UCSD-AML1 (cell line): ENCODE results near the gene TINAGL1.

ENCODE experiments used
- DNase-seq: peaks from one replicate; lab custom pipeline; 2025; ENCODE audit not compliant: unreplicated experiment; lab: John Stamatoyannopoulos, UW

Gene TINAGL1

DNA sequence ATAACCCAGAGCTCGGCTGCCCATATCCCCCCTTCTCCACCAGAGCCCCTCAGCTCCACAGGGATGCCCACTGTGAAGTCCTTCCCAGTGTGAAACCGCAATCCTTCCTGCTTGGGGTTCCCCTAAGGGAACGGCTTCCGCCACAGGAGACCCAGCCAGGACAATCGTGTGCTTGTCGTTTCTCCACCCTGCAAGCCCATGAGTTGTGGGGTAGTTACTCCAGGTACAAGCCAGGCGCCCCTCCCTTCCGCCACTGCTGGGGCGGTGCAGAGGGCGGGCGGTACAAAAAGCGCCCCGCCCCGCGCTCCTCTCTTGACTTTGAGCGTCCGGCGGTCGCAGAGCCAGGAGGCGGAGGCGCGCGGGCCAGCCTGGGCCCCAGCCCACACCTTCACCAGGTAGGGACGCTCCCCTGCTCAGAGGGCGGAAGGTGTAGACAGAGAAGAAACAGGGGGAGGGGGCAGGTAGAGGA is at the start of gene TINAGL1:
TSS of gene TINAGL1 (plus strand) at position 315 of the 469 bp plus-strand sequence. CDS start 634 bp downstream, outside the sequence.
- DNase-seq = no peak

DNA sequence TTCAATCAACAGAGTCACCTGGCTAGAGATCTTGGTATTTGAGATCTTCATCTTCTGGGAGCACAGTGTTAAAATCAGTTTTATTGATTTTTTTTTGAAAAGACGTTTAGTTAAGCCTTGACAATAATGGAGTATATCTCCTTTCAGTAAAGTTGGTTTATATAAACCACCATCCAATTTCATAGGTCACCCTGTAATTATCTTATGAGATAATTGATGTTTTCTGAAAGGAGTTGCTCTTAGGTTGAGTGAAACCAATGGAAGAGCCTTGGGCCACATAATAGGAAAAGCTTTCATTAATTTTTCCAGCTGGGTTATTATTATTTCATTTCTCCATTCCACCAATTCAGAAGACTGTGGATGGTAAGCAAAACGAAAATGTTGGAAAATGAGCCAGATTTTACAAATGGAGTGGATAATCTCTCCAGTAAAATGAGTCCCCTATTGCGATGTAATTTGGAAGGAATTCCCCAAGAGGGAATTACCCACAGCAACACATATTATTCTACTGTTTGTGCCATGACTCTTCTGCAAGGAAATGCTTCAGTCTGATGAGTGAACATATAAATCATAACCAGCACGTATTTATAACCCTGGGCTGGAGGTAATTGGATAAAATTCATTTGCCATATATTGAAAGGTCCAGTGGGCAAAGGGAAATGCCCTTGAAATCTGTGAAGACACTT is 46.2 kb upstream of the TINAGL1 start:
- no peak for DNase-seq

GRCh38 chr1:31531177-31531999 is 44.9 kb upstream of the TINAGL1 start:
- DNase-seq = no peak

- no peak for DNase-seq
Measured at GRCh38 chr1:31532173-31532572, 44.1 kb upstream of the TINAGL1 start.

DNA sequence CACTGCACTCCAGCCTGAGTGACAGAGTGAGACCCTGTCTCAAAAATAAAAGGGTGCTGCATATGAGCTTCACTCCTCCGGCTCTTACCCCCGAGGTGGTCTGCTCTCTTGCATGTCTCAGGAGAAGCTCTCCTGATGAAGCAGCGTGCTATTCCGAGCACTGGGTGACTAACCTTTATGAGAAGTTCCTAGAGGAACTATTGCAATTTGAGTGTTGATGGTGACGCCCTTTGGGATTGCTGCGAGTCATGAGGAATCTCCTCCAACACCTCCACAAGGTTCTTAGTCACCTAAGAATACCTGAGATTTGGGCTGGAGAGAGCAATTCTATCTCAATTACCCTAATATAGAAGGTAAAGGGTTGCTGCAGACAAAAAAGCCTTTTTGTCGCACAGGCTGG is 40.8 kb upstream of the TINAGL1 start:
- no peak for DNase-seq

GRCh38 chr1:31539329-31539728 is 37.0 kb upstream of the TINAGL1 start:
- no peak for DNase-seq

GRCh38 chr1:31541194-31541593 is 35.1 kb upstream of the TINAGL1 start:
- no peak for DNase-seq

- no peak for DNase-seq
Measured at GRCh38 chr1:31545927-31546540, 30.3 kb upstream of the TINAGL1 start.

GRCh38 chr1:31548534-31548906 is 27.8 kb upstream of the TINAGL1 start:
- no peak for DNase-seq

- DNase-seq = peak; percentile 85
Measured at GRCh38 chr1:31548907-31549808, 27.2 kb upstream of the TINAGL1 start.

DNA sequence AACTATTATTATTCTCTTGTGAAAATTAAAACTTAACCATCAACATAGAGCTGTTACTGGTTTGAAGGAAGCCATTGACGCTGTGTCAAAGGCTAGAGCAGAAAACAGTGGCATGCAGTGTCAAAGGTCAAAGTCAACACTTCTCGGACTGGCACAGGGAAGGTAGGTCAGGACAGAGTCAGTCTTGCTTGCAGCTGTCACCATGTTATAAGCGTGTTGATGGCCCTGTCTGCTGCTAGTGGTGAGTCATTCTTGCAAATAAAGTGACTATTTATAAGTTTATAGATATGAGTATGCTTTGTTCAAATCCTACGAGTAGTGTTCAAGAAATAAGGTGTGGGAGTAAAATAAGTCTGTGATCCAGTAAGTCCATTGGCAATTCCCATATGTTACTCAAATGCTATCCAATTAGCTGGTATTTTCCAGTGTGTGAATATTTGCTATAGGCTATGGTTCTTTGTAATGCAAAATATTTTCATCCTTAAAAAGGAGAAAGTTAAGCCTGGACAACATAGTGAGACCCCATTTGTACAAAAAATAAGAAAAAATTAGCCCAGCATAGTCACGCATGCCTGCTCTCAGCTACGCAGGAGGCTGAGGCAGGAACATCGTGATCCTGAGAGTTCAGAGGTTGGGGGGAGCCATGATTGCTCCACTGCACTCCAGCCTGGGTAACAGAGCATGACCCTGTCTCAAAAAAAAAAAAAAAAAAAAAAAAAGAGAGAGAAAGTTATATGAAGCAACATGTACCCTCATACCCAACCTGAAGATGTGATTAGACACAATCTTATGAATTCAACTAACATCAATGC is 26.3 kb upstream of the TINAGL1 start:
- no peak for DNase-seq

DNA sequence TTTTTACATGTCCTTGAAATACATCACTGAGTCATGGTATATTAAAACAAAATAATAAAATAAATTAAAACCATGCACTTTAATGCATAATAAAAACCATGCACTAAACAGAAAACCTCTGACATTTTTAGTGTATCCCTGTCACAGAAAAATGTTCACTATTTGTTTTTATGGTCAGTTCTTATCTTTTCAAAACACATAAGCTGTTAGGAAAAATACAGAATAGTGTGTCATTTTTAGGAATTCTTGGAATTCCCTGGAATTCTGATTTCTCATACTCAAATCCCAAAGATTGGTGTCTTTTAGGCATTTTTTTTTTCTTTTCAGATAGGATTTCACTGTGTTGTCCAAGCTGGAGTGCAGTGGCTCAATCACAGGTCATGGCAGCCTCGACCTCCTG is 25.1 kb upstream of the TINAGL1 start:
- no peak for DNase-seq

DNA sequence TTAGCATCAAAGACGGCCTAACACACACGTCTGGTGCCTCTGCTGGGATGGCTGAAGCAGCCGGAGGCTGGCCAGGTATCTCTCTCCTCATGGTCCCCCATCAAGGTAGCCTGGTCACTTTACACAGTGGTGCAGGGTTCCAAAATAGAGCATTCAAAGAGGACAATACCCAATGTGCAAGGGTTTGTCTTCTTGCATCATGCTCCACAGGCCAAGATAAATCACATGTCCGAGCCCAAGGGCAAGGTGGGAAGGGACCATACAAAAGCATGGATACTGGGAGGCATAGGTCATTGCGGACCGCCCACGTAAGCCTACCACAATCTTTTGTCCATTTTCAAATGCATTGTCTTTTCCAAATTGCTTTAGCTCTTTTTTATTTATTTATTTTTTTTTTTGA is 23.8 kb upstream of the TINAGL1 start:
- no peak for DNase-seq

GRCh38 chr1:31556481-31557006 is 19.8 kb upstream of the TINAGL1 start:
- no peak for DNase-seq

GRCh38 chr1:31559715-31560114 is 16.6 kb upstream of the TINAGL1 start:
- no peak for DNase-seq

- no peak for DNase-seq
Measured at GRCh38 chr1:31560394-31560793, 15.9 kb upstream of the TINAGL1 start.

DNA sequence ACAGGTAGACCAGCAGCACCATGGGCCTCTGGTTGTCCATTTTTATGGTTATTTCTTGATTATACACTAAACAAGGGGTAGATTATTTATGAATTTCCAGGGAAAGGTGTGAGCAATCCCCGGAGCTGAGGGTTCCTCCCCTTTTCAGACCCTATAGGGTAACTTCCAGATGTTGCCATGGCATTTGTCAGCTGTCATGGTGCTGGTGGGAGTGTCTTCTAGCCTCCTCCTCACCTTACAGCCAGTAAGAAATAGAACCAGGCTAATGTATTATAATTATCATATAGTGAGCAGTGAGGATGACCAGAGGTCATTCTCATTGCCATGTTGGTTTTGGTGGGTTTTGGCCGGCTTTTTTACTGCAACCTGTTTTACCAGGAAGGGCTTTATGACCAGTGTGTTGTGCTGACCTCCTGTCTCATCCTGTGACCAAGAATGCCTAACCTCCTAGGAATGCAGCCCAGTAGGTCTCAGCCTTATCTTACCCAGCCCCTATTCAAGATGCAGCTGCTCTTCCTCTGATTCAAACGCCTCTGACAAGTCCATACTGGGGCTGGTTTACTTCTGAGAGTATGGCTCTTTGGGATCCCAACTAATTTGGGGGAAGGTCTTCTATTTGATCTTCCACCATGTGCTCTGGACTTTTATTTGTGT is 13.5 kb upstream of the TINAGL1 start:
- DNase-seq = no peak

GRCh38 chr1:31564606-31564989 is 11.7 kb upstream of the TINAGL1 start:
- no peak for DNase-seq

DNA sequence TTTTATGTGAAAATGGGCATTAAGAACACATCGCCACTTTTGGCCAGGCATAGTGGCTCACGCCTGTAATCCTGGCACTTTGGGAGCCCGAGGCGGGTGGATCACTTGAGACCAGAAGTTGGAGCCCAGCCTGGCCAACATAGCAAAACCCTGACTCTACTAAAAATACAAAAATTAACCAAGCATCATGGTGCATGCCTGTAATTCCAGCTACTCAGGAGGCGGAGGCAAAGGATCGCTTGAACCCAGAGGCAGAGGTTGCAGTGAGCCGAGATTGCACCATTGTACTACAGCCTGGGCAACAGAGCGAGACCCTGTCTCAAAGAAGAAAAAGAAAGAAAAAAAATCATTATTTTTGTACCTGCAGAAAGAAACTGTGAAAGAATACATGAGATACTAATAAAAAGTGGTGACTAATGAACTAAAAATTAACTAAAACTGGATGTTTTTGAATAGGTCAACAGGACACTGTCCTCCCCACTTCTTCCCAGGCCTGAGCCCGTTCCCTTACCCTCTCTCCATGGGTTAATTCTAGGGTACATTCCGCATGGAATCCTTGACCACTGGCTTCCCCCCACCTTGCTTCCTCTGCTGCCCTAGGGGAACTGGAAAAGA is 8.3 kb upstream of the TINAGL1 start:
- DNase-seq = no peak
